NCI-H1092 treated with DMSO at 0.1 percent for 48 hours (cell line): ENCODE results near the gene TFDP2.
"Not testable (repeated sequence)": the region's sequence is repeated elsewhere in the genome, so short reads cannot be mapped to it uniquely, and the experiment has no call there.

Experiments
- DNase-seq: peaks from one replicate; lab custom pipeline; 2025; lab: John Stamatoyannopoulos, UW

The TFDP2 gene

GRCh38 chr3:142021127-142021526 is 128.2 kb downstream of the TFDP2 start:
- DNase-seq: no peak

GRCh38 chr3:142019794-142020320 is 129.5 kb downstream of the TFDP2 start:
- DNase-seq: no peak

GRCh38 chr3:142013993-142014392 is 135.4 kb downstream of the TFDP2 start:
- DNase-seq: no peak

GRCh38 chr3:142013326-142013980 is 135.9 kb downstream of the TFDP2 start:
- DNase-seq: no peak

GRCh38 chr3:142009029-142009428 is 140.3 kb downstream of the TFDP2 start:
- no peak for DNase-seq

GRCh38 chr3:142007710-142008399 is 141.5 kb downstream of the TFDP2 start:
- no peak for DNase-seq

GRCh38 chr3:142004957-142005356 is 144.4 kb downstream of the TFDP2 start:
- not testable (repeated sequence) for DNase-seq

- no peak for DNase-seq
These were observed 145.3 kb downstream of the TFDP2 start for GRCh38 chr3:142004025-142004424.

- no peak for DNase-seq
These were observed 146.1 kb downstream of the TFDP2 start for GRCh38 chr3:142003291-142003690.

- no peak for DNase-seq
These were observed 148.9 kb downstream of the TFDP2 start for GRCh38 chr3:142000325-142000870.

GRCh38 chr3:141998669-141999290 is 150.6 kb downstream of the TFDP2 start:
- no peak for DNase-seq

GRCh38 chr3:141996437-141996836 is 152.9 kb downstream of the TFDP2 start:
- no peak for DNase-seq

GRCh38 chr3:141994856-141995255 is 154.5 kb downstream of the TFDP2 start:
- DNase-seq: no peak

- no peak for DNase-seq
These were observed 156.8 kb downstream of the TFDP2 start for GRCh38 chr3:141992512-141992911.

- DNase-seq: no peak
These were observed 162.7 kb downstream of the TFDP2 start for GRCh38 chr3:141986548-141987107.

- no peak for DNase-seq
These were observed 168.3 kb downstream of the TFDP2 start for GRCh38 chr3:141981084-141981483.

- no peak for DNase-seq
These were observed 170.2 kb downstream of the TFDP2 start for GRCh38 chr3:141979050-141979671.

- not testable (repeated sequence) for DNase-seq
These were observed 174.6 kb downstream of the TFDP2 start for GRCh38 chr3:141974777-141975176.

GRCh38 chr3:141972399-141972798 is 176.9 kb downstream of the TFDP2 start:
- DNase-seq: no peak

GRCh38 chr3:141971571-141971970 is 177.8 kb downstream of the TFDP2 start:
- DNase-seq: no peak

GRCh38 chr3:141969711-141970110 is 179.6 kb downstream of the TFDP2 start:
- DNase-seq: no peak

GRCh38 chr3:141965471-141965870 is 183.9 kb downstream of the TFDP2 start:
- DNase-seq: no peak
